Neural progenitor cell (in vitro differentiated cells): ENCODE measurements around the gene SELENOO.

ENCODE experiments used
- EZH2 ChIP-seq: fragments of 200-600 bp; sonication (generic); IDR thresholded peaks from 2 replicates; pipeline ENCODE4 v1.6.1; 2017; ENCODE audit warnings: antibody characterized with exemption, mild to moderate bottlenecking, moderate library complexity
- EZH2phosphoT487 ChIP-seq: fragments of 200-600 bp; sonication (generic); IDR thresholded peaks from 2 replicates; pipeline ENCODE4 v1.6.1; 2017; ENCODE audit warnings: antibody characterized with exemption
- TF ChIP-seq, protein P1 (sequence below): fragments of 200-600 bp; sonication (generic); IDR thresholded peaks from 2 replicates; pipeline ENCODE4 v1.5.1; 2017; ENCODE audit warnings: antibody characterized with exemption, mild to moderate bottlenecking

DNA sequence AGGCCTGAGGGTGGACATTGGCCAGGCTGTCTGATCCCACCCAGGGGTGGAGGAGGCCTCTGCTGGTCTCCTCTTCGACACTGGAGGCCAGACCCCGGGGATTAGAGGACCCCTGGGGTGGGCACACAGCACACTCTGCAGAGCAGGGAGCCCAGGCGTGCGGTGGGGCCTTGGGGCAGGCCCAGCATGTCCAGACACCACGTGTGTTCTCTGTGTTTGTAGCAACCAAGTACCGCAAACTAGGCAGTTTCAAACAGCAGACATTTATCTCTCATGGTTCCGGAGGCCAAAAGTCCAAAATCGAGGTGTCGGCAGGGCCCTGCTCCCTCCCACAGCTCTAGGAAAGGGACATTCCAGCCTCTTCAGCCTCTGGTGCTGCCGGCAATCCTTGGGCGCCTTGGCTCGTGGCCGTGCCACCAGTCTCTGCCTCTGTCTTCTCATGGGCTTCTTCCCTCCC, 28.8 kb upstream of the SELENOO start:
- TF ChIP-seq, protein P1, sequence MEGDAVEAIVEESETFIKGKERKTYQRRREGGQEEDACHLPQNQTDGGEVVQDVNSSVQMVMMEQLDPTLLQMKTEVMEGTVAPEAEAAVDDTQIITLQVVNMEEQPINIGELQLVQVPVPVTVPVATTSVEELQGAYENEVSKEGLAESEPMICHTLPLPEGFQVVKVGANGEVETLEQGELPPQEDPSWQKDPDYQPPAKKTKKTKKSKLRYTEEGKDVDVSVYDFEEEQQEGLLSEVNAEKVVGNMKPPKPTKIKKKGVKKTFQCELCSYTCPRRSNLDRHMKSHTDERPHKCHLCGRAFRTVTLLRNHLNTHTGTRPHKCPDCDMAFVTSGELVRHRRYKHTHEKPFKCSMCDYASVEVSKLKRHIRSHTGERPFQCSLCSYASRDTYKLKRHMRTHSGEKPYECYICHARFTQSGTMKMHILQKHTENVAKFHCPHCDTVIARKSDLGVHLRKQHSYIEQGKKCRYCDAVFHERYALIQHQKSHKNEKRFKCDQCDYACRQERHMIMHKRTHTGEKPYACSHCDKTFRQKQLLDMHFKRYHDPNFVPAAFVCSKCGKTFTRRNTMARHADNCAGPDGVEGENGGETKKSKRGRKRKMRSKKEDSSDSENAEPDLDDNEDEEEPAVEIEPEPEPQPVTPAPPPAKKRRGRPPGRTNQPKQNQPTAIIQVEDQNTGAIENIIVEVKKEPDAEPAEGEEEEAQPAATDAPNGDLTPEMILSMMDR, result no peak
- TF ChIP-seq EZH2, result no peak
- TF ChIP-seq EZH2phosphoT487, result no peak
